H1 (cell line): Measurements from ENCODE around the gene UPB1. TPM values are rescaled to one million over a fixed set of nuclear protein-coding genes. Genes with fewer than 3 reads are reported as not detected.

Experiments
- CTCF ChIA-PET: fragments of 300-600 bp; sonication (Branson Sonifier 250); formaldehyde crosslinking; loops from one replicate; lab custom pipeline; 2021; ENCODE audit not compliant: partially characterized antibody; lab: Charles Lee
- POLR2A ChIA-PET: fragments of 300-600 bp; sonication (Branson Sonifier 250); formaldehyde crosslinking; loops from one replicate; lab custom pipeline; 2021; ENCODE audit warnings: inconsistent platforms; ENCODE audit not compliant: partially characterized antibody; lab: Charles Lee
- DNase-seq, 2 experiments: peaks; one replicate each; pipeline versions ENCODE4 v3.0.0 to v3.0.0-alpha.2; 2010 to 2022; ENCODE audit warnings: low spot score in 2 of 2, low read depth in 1 of 2, mixed read lengths in 1 of 2
- FAIRE-seq: peaks from 2 replicates; lab custom pipeline; 2011; peaks lifted over from hg19 to GRCh38; lab: Jason Lieb, UNC
- H2AFZ ChIP-seq: 2 replicates; pipeline ENCODE4 v1.8.1; 2012; ENCODE audit warnings: low read length, inconsistent platforms
- H2AK5ac ChIP-seq: 2 replicates; pipeline ENCODE4 v1.6.1; 2013; ENCODE audit warnings: low read depth, low read length
- H2BK120ac ChIP-seq: replicated peaks from 2 replicates; pipeline ENCODE3; 2013; ENCODE audit warnings: low read depth, low read length, inconsistent platforms
- H2BK12ac ChIP-seq: 2 replicates; pipeline ENCODE4 v1.6.1; 2013; ENCODE audit warnings: low read depth, low read length
- H2BK15ac ChIP-seq: 2 replicates; pipeline ENCODE4 v1.6.1; 2013; ENCODE audit warnings: low read length
- H2BK20ac ChIP-seq: 2 replicates; pipeline ENCODE4 v1.6.1; 2013; ENCODE audit warnings: low read length
- H2BK5ac ChIP-seq: 2 replicates; pipeline ENCODE4 v1.6.1; 2013; ENCODE audit warnings: low read depth, low read length
- H3K14ac ChIP-seq: 2 replicates; pipeline ENCODE4 v1.6.1; 2013; ENCODE audit warnings: inconsistent platforms; ENCODE audit not compliant: insufficient read length
- H3K18ac ChIP-seq: 2 replicates; pipeline ENCODE4 v1.6.1; 2013; ENCODE audit warnings: low read length; ENCODE audit errors: extremely low read depth
- H3K23ac ChIP-seq: 2 replicates; pipeline ENCODE4 v1.6.1; 2013; ENCODE audit warnings: inconsistent platforms; ENCODE audit not compliant: insufficient read length
- H3K23me2 ChIP-seq: 2 replicates; pipeline ENCODE4 v1.6.1; 2013; ENCODE audit warnings: low read depth, low read length
- H3K27ac ChIP-seq: 2 replicates; pipeline ENCODE4 v1.6.1; 2011; ENCODE audit warnings: low read depth, low read length, inconsistent platforms
- H3K27me3 ChIP-seq, 4 experiments: replicated peaks in 1 of 4; 1 replicate in 1 of 4; 2 replicates in 3 of 4; pipeline versions ENCODE4 v1.6.1 to v1.8.1; 2011 to 2013; ENCODE audit warnings: low read length in 3 of 4, mild to moderate bottlenecking in 3 of 4, inconsistent platforms in 2 of 4, mixed read lengths in 2 of 4, moderate library complexity in 1 of 4; ENCODE audit not compliant: control insufficient read depth in 3 of 4, insufficient read depth in 3 of 4; ENCODE audit errors: extremely low read depth in 1 of 4
- H3K36me3 ChIP-seq, 4 experiments: 2 replicates each; pipeline versions ENCODE4 v1.6.1 to v1.8.1; 2011 to 2013; ENCODE audit warnings: mild to moderate bottlenecking in 4 of 4, low read length in 3 of 4, moderate library complexity in 2 of 4, control low read depth in 1 of 4, inconsistent platforms in 1 of 4; ENCODE audit not compliant: insufficient read depth in 4 of 4, control insufficient read depth in 2 of 4
- H3K4ac ChIP-seq: replicated peaks from 2 replicates; pipeline ENCODE3; 2013; ENCODE audit warnings: low read length, low read depth, mixed read lengths, inconsistent platforms; ENCODE audit not compliant: insufficient read length
- H3K4me1 ChIP-seq, 4 experiments: replicated peaks in 1 of 4; 1 replicate in 1 of 4; 2 replicates in 3 of 4; pipeline versions ENCODE4 v1.6.1 to v1.8.1; 2011 to 2013; ENCODE audit warnings: low read length in 3 of 4, inconsistent platforms in 2 of 4, mixed read lengths in 1 of 4; ENCODE audit not compliant: insufficient read depth in 4 of 4, control insufficient read depth in 3 of 4
- H3K4me2 ChIP-seq, 2 experiments: 2 replicates each; pipeline versions ENCODE4 v1.6.1 to v1.8.1; 2011 to 2013; ENCODE audit warnings: low read depth in 2 of 2, low read length in 2 of 2, control low read depth in 1 of 2, inconsistent platforms in 1 of 2, mild to moderate bottlenecking in 1 of 2; ENCODE audit not compliant: insufficient read depth in 1 of 2
- H3K4me3 ChIP-seq, 4 experiments: fragments of 200-600, 300-600 bp in 1 of 4; sonication (generic), shearing (Covaris generic), sonication (Bioruptor Twin) in 1 of 4; 2 replicates each; pipeline versions ENCODE4 v1.5.1 to v1.8.1; 2011 to 2016; ENCODE audit warnings: low read length in 4 of 4, low read depth in 3 of 4, control low read depth in 2 of 4, inconsistent platforms in 2 of 4, mild to moderate bottlenecking in 2 of 4, mixed read lengths in 1 of 4, moderate library complexity in 1 of 4; ENCODE audit not compliant: insufficient read depth in 2 of 4; ENCODE audit errors: extremely low read depth in 1 of 4
- H3K56ac ChIP-seq: replicated peaks from 2 replicates; pipeline ENCODE3; 2013; ENCODE audit warnings: low read depth, mild to moderate bottlenecking, mixed read lengths, low read length, inconsistent platforms; ENCODE audit not compliant: insufficient read length
- H3K79me1 ChIP-seq: 2 replicates; pipeline ENCODE4 v1.6.1; 2013; ENCODE audit warnings: low read depth, low read length, control low read depth
- H3K79me2 ChIP-seq, 2 experiments: 2 replicates each; pipeline versions ENCODE4 v1.6.1 to v1.8.1; 2012 to 2013; ENCODE audit warnings: low read length in 2 of 2, mild to moderate bottlenecking in 2 of 2, inconsistent platforms in 1 of 2; ENCODE audit not compliant: insufficient read depth in 2 of 2, control insufficient read depth in 1 of 2
- H3K9ac ChIP-seq, 4 experiments: replicated peaks in 1 of 4; 1 replicate in 1 of 4; 2 replicates in 3 of 4; pipeline versions ENCODE4 v1.6.1 to v1.8.1; 2011 to 2013; ENCODE audit warnings: low read depth in 3 of 4, low read length in 3 of 4, control low read depth in 2 of 4, mild to moderate bottlenecking in 2 of 4, moderate library complexity in 2 of 4, inconsistent platforms in 1 of 4; ENCODE audit errors: extremely low read depth in 1 of 4
- H3K9me3 ChIP-seq, 2 experiments: 2 replicates each; pipeline versions ENCODE4 v1.6.1 to v1.8.1; 2012 to 2013; ENCODE audit warnings: mild to moderate bottlenecking in 2 of 2, moderate library complexity in 2 of 2, control low read depth in 1 of 2, inconsistent platforms in 1 of 2, low read depth in 1 of 2, low read length in 1 of 2, mixed read lengths in 1 of 2; ENCODE audit not compliant: insufficient read depth in 2 of 2
- H4K20me1 ChIP-seq, 2 experiments: replicated peaks in 1 of 2; 2 replicates each; pipeline versions ENCODE3 to v1.8.1; 2011 to 2013; ENCODE audit warnings: inconsistent platforms in 2 of 2, low read length in 2 of 2, mild to moderate bottlenecking in 1 of 2; ENCODE audit not compliant: insufficient read depth in 2 of 2, control insufficient read depth in 1 of 2
- H4K5ac ChIP-seq: 2 replicates; pipeline ENCODE4 v1.6.1; 2013; ENCODE audit warnings: low read length, low read depth, mixed read lengths, inconsistent platforms; ENCODE audit not compliant: insufficient read length
- H4K8ac ChIP-seq: 2 replicates; pipeline ENCODE4 v1.8.0; 2013; ENCODE audit warnings: mild to moderate bottlenecking, moderate library complexity, low read length, inconsistent platforms; ENCODE audit not compliant: insufficient read depth; ENCODE audit errors: extremely low read depth
- H4K91ac ChIP-seq: replicated peaks from 2 replicates; pipeline ENCODE3; 2013; ENCODE audit warnings: low read length, mixed read lengths, inconsistent platforms; ENCODE audit not compliant: insufficient read length
- SIN3A ChIP-seq, 2 experiments: IDR thresholded peaks in 1 of 2; conservative IDR thresholded peaks in 1 of 2; 2 replicates each; pipeline ENCODE4 v1.6.1; 2011 to 2012; ENCODE audit warnings: low read length in 2 of 2, improper control_type of control experiment in 1 of 2, low read depth in 1 of 2, mild to moderate bottlenecking in 1 of 2
- WGBS, 2 experiments: shearing (Covaris generic) in 1 of 2; methylation state at CpG; one replicate each; pipeline versions ENCODE4 v1.1.6 to v1.1.7; 2013 to 2015; ENCODE audit warnings: low lambda C conversion rate in 2 of 2, mixed read lengths in 2 of 2, inconsistent platforms in 1 of 2, low coverage in 1 of 2, missing lambda C conversion rate in 1 of 2; ENCODE audit not compliant: insufficient replicate concordance in 2 of 2, insufficient coverage in 1 of 2, insufficient read length in 1 of 2; ENCODE audit errors: extremely low coverage in 1 of 2, missing lambda C conversion rate in 1 of 2; 5-methylcytosine and 5-hydroxymethylcytosine counted together
- polyA plus RNA-seq, 7 experiments: library from polyadenylated mRNA; depleted of rRNA in 3 of 7; stranded (reverse) in 5 of 7; unstranded in 2 of 7; fragments of >200 nt in 5 of 7; fragments of 200-250 nt in 2 of 7; gene quantifications; 1 replicate in 5 of 7; 2 replicates in 1 of 7; 4 replicates in 1 of 7; pipeline versions ENCODE4 v1.2.1 to v1.2.3, GENCODE V29; 2011 to 2013; ENCODE audit warnings: missing spikeins in 2 of 7, mixed read lengths in 2 of 7
- total RNA-seq: library from RNA; stranded (reverse); fragmentation: NEBNext Ultra II Directional; extraction: Animal tissue kit (Norgen Biotek cat#: 25700); gene quantifications from 2 replicates; pipeline ENCODE4 v1.2.1, GENCODE V29; 2021

UPB1 gene
- total and polyA plus RNA-seq, 2 of the 8 experiments (the other 6 are each of a cell fraction or from before 2014, with no cell fraction given): 0.09 TPM; not detected in 1

DNA sequence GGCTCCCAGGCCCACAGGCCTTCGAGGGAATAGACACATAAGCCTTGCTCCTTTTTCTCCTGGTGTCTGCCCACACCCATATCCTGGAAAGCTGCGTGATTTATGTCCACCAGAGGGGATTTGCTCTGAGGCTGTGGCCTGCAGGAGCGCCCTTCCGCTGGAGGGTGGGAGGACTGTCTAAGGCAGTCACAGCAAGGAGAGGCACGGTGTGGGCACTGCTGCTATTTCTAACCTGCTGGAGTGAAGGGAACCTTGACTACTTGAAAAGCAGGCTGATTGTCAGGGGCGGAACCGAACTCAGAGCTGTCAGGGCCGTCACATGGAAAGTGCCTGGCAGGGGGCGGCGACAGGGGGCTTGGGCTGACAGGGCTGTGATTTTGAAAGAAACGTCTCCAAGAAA is 3.7 kb downstream of the UPB1 start:
- Histone ChIP-seq H3K9me3 (peaks cover 3 to 10% of the 10 kb centered on the region in 2 experiments; a peak in 3 of 4 replicates), H2BK20ac (no peak overlapping the region), H4K5ac (no peak overlapping the region), H3K79me2 (no peaks in the 10 kb centered on the region), H2AK5ac (no peak overlapping the region), H2BK15ac (no peak overlapping the region), H3K79me1 (no peaks in the 10 kb centered on the region), H3K4ac (no peak overlapping the region), H3K56ac (no peak overlapping the region), H3K14ac (no peak overlapping the region), H3K23ac (no peak overlapping the region), H2BK5ac (no peak overlapping the region), H3K36me3 (peaks cover 0 to 5% (median 0%) of the 10 kb centered on the region in 4 experiments; a peak in 2 of 8 replicates), H3K4me2 (no peak overlapping the region), H2BK120ac (no peak overlapping the region), H4K20me1 (no peaks in the 10 kb centered on the region), H3K23me2 (peaks cover 6% of the 10 kb centered on the region; the same call in 1 of the 2 replicates), H2BK12ac (no peak overlapping the region), H4K8ac (no peak overlapping the region; the same call in 1 of the 2 replicates), H3K9ac (no peak overlapping the region), H3K18ac (no peak overlapping the region), H2AFZ (no peak overlapping the region), H4K91ac (no peak overlapping the region), H3K4me1 (peaks cover 0 to 12% (median 4%) of the 10 kb centered on the region in 4 experiments; a peak in 6 of 7 replicates), H3K27ac (no peak overlapping the region), H3K27me3 (peaks cover 18 to 30% (median 26%) of the 10 kb centered on the region in 4 experiments), H3K4me3 (no peak overlapping the region)
- FAIRE-seq (no peak), DNase-seq (no peak)
- CTCF ChIA-PET: interaction anchor here (0.7 to 15.1 kb wide), 7 partner anchors 9 to 173 kb away, joined by 3 to 201 read pairs (median 4); no protein-coding TSS in a partner anchor
- WGBS, 2 experiments: 85% methylated on average over 11 of the region's 11 CpGs; no CpG with 5 or more reads in 1 of the 2 experiments
- TF ChIP-seq SIN3A (conservative IDR thresholded peaks at IDR 0.05 in 1 of 2, IDR thresholded peaks at IDR 0.05 in 1 of 2; ENCODE audit: low read depth in 1 of 2, low read length in 2 of 2): no peak
- POLR2A ChIA-PET: interaction anchor here (0.9 kb wide), 1 partner anchor 8 kb away, joined by 3 read pairs; no protein-coding TSS in a partner anchor
